A673 (cell line): Measurements from ENCODE around the gene TRAPPC6A. TPM values are rescaled to one million over a fixed set of nuclear protein-coding genes. Genes with fewer than 3 reads are reported as not detected.

Experiments
- BruUV-seq: library from RNA; stranded (reverse); fragments of 400-500 nt; replicated peaks from 2 replicates; lab custom pipeline; 2021; lab: Mats Ljungman, UMichigan
- CTCF ChIA-PET: fragments of 300-600 bp; sonication (Branson Sonifier 250); formaldehyde crosslinking; loops from one replicate; lab custom pipeline; 2022; ENCODE audit warnings: antibody characterized with exemption; lab: Charles Lee
- POLR2A ChIA-PET: fragments of 300-600 bp; sonication (Branson Sonifier 250); formaldehyde crosslinking; loops from one replicate; lab custom pipeline; 2022; ENCODE audit warnings: antibody characterized with exemption; ENCODE audit not compliant: low non-redundant PET; lab: Charles Lee
- DNase-seq: peaks from one replicate; pipeline ENCODE4 v3.0.0-alpha.2; 2015; ENCODE audit warnings: low spot score
- H3K27ac ChIP-seq: fragments of 200-600 bp; sonication (generic); 2 replicates; pipeline ENCODE4 v1.5.1; 2016; ENCODE audit warnings: mixed run types, low read depth, mild to moderate bottlenecking, mixed read lengths, antibody characterized with exemption, low read length; ENCODE audit not compliant: poor library complexity, severe bottlenecking
- H3K27me3 ChIP-seq: fragments of 200-600 bp; sonication (generic); replicated peaks from 2 replicates; pipeline ENCODE4 v1.6.1; 2017; ENCODE audit warnings: mixed run types, low read depth, mild to moderate bottlenecking, mixed read lengths, antibody characterized with exemption, low read length; ENCODE audit not compliant: insufficient read depth, poor library complexity
- H3K36me3 ChIP-seq: fragments of 200-600 bp; sonication (generic); 2 replicates; pipeline ENCODE4 v1.6.1; 2016; ENCODE audit warnings: mixed run types, mild to moderate bottlenecking, mixed read lengths, antibody characterized with exemption, low read length; ENCODE audit not compliant: insufficient read depth, poor library complexity, severe bottlenecking
- H3K4me1 ChIP-seq: fragments of 200-600 bp; sonication (generic); 2 replicates; pipeline ENCODE4 v1.6.1; 2017; ENCODE audit warnings: mixed run types, mild to moderate bottlenecking, mixed read lengths, antibody characterized with exemption, low read length; ENCODE audit not compliant: insufficient read depth, poor library complexity, severe bottlenecking
- H3K4me3 ChIP-seq: fragments of 200-600 bp; sonication (generic); 2 replicates; pipeline ENCODE4 v1.5.1; 2016; ENCODE audit warnings: low read depth, mixed run types, mild to moderate bottlenecking, mixed read lengths, low read length; ENCODE audit not compliant: poor library complexity, severe bottlenecking
- H3K9me3 ChIP-seq: fragments of 200-600 bp; sonication (generic); 2 replicates; pipeline ENCODE4 v1.6.1; 2016; ENCODE audit warnings: mixed run types, low read depth, mild to moderate bottlenecking, mixed read lengths, antibody characterized with exemption, low read length; ENCODE audit not compliant: poor library complexity, severe bottlenecking
- CTCF ChIP-seq: fragments of 300-800, 200-600 bp; sonication (generic); conservative IDR thresholded peaks from 2 replicates; pipeline ENCODE4 v1.5.1; 2017; ENCODE audit warnings: low read depth, mild to moderate bottlenecking, antibody characterized with exemption, low read length, moderate library complexity, mixed read lengths
- EZH2 ChIP-seq: fragments of 200-600 bp; sonication (generic); IDR thresholded peaks from 2 replicates; pipeline ENCODE4 v1.6.1; 2017; ENCODE audit warnings: borderline replicate concordance, low read depth, mild to moderate bottlenecking, mixed read lengths, antibody characterized with exemption, low read length; ENCODE audit not compliant: poor library complexity, severe bottlenecking
- intact Hi-C: fragments of 100-400 bp; cut with micrococcal nuclease; formaldehyde crosslinking; loops from one replicate; pipeline ENCODE4 v1.10.0; 2022; ENCODE audit not compliant: unreplicated experiment
- total RNA-seq: library from RNA; stranded (reverse); gene quantifications from 2 replicates; pipeline ENCODE4 v1.2.3, GENCODE V29; 2021

The TRAPPC6A gene
- total RNA-seq, 1 experiment from 2014 or later: 5.8 TPM

- no peaks in the 10 kb centered on the region for H3K36me3 ChIP-seq
- H3K9me3 ChIP-seq: no peaks in the 10 kb centered on the region
- no peaks in the 10 kb centered on the region for H3K27me3 ChIP-seq
- intact Hi-C loops: no loop called here
- no peak overlapping the region for H3K4me3 ChIP-seq
- no TSS peak for BruUV-seq
- no peak overlapping the region for H3K27ac ChIP-seq
- DNase-seq: no peak
- POLR2A ChIA-PET: no interaction called here
- H3K4me1 ChIP-seq: no peaks in the 10 kb centered on the region
- CTCF ChIA-PET: no interaction called here
- TF ChIP-seq EZH2: no peak
- TF ChIP-seq CTCF: no peak
Observed at GRCh38 chr19:45169602-45170001, 8.4 kb downstream of the TRAPPC6A start.

- CTCF ChIA-PET: interaction anchor here (0.7 kb wide), 1 partner anchor 1369 kb away, joined by 3 read pairs; no protein-coding TSS in a partner anchor
- POLR2A ChIA-PET: no interaction called here
Observed at GRCh38 chr19:45168767-45169351, 9.2 kb downstream of the TRAPPC6A start.

GRCh38 chr19:45166723-45167252, 11.2 kb downstream of the TRAPPC6A start:
- TF ChIP-seq EZH2 (no peak), CTCF (no peak)
- POLR2A ChIA-PET: no interaction called here
- CTCF ChIA-PET: no interaction called here
- intact Hi-C loops: no loop called here
- no TSS peak for BruUV-seq
- Histone ChIP-seq H3K27me3 (no peaks in the 10 kb centered on the region), H3K36me3 (no peaks in the 10 kb centered on the region), H3K27ac (no peak overlapping the region), H3K4me1 (no peaks in the 10 kb centered on the region), H3K4me3 (no peak overlapping the region), H3K9me3 (no peaks in the 10 kb centered on the region)
- DNase-seq: no peak

More at GRCh38 chr19:45168767-45169351, 9.2 kb downstream of the TRAPPC6A start:
- no TSS peak for BruUV-seq
- intact Hi-C loops: no loop called here
- Histone ChIP-seq H3K4me1 (no peaks in the 10 kb centered on the region), H3K9me3 (no peaks in the 10 kb centered on the region), H3K27me3 (no peaks in the 10 kb centered on the region), H3K4me3 (no peak overlapping the region), H3K36me3 (no peaks in the 10 kb centered on the region), H3K27ac (no peak overlapping the region)
- no peak for DNase-seq
- TF ChIP-seq EZH2 (no peak), CTCF (no peak)
